Spleen (tissue), 7 donors: ENCODE results near the gene LRRC4C.

Source experiments
- POLR2A ChIP-seq, 3 donors: fragments of 450-650 bp; IDR thresholded peaks; one replicate each; pipeline ENCODE4 v1.5.1; 2017; ENCODE audit warnings: antibody characterized with exemption in 3 of 3, mild to moderate bottlenecking in 1 of 3
- TF ChIP-seq, protein P1 (sequence below), 11 experiments: fragments of 200-600 bp in 7 of 11; fragments of 450-650 bp in 4 of 11; sonication (generic) in 4 of 11; IDR thresholded peaks in 8 of 11; conservative IDR thresholded peaks in 3 of 11; 1 replicate in 7 of 11; 2 replicates in 4 of 11; pipeline versions ENCODE4 v1.4.0 to v1.8.0; 2016 to 2021; ENCODE audit warnings: antibody characterized with exemption in 11 of 11, inconsistent platforms in 4 of 11, mild to moderate bottlenecking in 1 of 11
- donor health status: DM: no; HTN: no; CAD: no; lungs with moderate emphysema.
- donor health status: DM: no; HTN: no; CAD: no.
- donor health status: DM: no; HTN: no; CAD: no.

DNA sequence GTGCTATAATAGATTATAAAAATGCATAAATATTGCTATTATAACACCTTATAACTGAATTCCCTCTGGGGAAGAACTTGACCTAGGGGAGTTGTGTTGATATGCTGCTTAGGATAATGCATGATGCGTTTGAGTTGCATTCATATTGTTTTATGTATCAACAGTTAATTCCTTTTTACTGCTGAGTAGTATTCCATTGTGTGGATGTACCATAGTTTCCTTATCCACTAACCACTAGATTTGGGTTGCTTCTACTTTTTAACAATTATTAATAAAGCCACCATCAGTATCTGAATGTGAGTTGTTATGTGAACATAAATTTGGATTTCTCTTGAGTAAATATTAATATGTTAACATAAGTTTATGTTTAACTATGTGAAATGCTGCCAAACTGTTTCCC, 19.7 kb upstream of the LRRC4C start:
- TF ChIP-seq, protein P1, sequence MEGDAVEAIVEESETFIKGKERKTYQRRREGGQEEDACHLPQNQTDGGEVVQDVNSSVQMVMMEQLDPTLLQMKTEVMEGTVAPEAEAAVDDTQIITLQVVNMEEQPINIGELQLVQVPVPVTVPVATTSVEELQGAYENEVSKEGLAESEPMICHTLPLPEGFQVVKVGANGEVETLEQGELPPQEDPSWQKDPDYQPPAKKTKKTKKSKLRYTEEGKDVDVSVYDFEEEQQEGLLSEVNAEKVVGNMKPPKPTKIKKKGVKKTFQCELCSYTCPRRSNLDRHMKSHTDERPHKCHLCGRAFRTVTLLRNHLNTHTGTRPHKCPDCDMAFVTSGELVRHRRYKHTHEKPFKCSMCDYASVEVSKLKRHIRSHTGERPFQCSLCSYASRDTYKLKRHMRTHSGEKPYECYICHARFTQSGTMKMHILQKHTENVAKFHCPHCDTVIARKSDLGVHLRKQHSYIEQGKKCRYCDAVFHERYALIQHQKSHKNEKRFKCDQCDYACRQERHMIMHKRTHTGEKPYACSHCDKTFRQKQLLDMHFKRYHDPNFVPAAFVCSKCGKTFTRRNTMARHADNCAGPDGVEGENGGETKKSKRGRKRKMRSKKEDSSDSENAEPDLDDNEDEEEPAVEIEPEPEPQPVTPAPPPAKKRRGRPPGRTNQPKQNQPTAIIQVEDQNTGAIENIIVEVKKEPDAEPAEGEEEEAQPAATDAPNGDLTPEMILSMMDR (IDR thresholded peaks at IDR 0.05 in 8 of 11, conservative IDR thresholded peaks at IDR 0.05 in 3 of 11), result no peak
- no peak for TF ChIP-seq POLR2A (IDR thresholded peaks at IDR 0.05)
